Ishikawa (cell line): ENCODE data around the gene PRSS12.

ENCODE experiments used
- CEBPB ChIP-seq: IDR thresholded peaks from 2 replicates; pipeline ENCODE4 v1.6.1; 2012
- EP300 ChIP-seq: IDR thresholded peaks from 2 replicates; pipeline ENCODE4 v1.6.1; 2012; ENCODE audit warnings: borderline replicate concordance
- MAX ChIP-seq: IDR thresholded peaks from 2 replicates; pipeline ENCODE4 v1.6.1; 2012
- TAF1 ChIP-seq: IDR thresholded peaks from 2 replicates; pipeline ENCODE4 v1.6.1; 2012; ENCODE audit warnings: low read depth, mild to moderate bottlenecking
- YY1 ChIP-seq: IDR thresholded peaks from 2 replicates; pipeline ENCODE4 v1.6.1; 2012; ENCODE audit warnings: low read depth
- TF ChIP-seq, protein P1 (sequence below): IDR thresholded peaks from 2 replicates; pipeline ENCODE4 v1.6.1; 2012; ENCODE audit warnings: low read depth, mild to moderate bottlenecking

DNA sequence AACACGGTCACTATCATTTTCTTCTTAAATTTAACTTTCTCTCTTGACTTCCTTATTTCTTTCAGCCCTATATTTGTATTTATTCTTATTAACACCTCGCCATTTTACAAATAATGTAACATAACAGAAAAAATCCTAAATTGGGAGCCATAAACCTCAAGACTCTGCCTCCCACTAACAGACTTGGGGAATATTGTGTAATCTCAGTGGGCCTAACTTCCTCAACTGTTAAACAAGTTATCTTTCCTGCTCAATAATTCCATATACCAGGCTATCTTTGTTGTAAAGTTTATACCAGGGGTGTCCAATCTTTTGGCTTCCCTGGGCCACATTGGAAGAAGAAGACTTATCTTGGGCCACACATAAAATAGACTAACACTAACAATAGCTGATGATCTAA, 26.2 kb downstream of the PRSS12 start:
- TF ChIP-seq EP300: no peak
- TF ChIP-seq CEBPB: no peak
- TF ChIP-seq, protein P1, sequence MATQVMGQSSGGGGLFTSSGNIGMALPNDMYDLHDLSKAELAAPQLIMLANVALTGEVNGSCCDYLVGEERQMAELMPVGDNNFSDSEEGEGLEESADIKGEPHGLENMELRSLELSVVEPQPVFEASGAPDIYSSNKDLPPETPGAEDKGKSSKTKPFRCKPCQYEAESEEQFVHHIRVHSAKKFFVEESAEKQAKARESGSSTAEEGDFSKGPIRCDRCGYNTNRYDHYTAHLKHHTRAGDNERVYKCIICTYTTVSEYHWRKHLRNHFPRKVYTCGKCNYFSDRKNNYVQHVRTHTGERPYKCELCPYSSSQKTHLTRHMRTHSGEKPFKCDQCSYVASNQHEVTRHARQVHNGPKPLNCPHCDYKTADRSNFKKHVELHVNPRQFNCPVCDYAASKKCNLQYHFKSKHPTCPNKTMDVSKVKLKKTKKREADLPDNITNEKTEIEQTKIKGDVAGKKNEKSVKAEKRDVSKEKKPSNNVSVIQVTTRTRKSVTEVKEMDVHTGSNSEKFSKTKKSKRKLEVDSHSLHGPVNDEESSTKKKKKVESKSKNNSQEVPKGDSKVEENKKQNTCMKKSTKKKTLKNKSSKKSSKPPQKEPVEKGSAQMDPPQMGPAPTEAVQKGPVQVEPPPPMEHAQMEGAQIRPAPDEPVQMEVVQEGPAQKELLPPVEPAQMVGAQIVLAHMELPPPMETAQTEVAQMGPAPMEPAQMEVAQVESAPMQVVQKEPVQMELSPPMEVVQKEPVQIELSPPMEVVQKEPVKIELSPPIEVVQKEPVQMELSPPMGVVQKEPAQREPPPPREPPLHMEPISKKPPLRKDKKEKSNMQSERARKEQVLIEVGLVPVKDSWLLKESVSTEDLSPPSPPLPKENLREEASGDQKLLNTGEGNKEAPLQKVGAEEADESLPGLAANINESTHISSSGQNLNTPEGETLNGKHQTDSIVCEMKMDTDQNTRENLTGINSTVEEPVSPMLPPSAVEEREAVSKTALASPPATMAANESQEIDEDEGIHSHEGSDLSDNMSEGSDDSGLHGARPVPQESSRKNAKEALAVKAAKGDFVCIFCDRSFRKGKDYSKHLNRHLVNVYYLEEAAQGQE: no peak
- TF ChIP-seq YY1: no peak
- no peak for TF ChIP-seq MAX
- no peak for TF ChIP-seq TAF1
